ENCODE results near the gene C14orf119.
A peak's percentile ranks its signal among the peaks of the same experiment; 100 is the strongest.

The C14orf119 gene

GRCh38 chr14:23079716-23080115, 15.6 kb upstream of the C14orf119 start:
- no peak for TF ChIP-seq CTCF (conservative IDR thresholded peaks at IDR 0.05; ENCODE audit: low read depth, low read length)
- peak; percentile 37 for DNase-seq (ENCODE audit: low read depth)
- H3K4me3 ChIP-seq (ENCODE audit: low read depth, low read length) = no peak overlapping the region

DNA sequence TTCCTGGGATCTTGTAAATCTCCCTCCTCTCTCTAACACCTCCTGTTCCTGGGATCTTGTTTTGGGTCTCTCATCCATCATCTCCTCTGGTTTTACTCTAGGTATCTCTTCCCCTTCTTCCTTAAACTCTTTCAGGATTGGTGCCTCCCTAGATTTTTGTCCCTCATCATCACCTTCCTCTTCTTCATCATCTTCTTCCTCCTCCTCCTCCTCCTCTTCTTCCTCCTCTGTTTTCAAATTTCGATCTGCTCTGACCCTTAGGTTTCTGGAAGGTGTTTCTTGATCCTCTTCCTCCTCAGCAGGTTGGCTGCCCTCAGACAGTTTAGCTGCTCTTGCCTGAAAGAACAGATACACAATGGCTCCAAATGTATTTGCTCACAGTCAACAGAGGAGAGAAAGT, 14.8 kb upstream of the C14orf119 start:
- no peak for TF ChIP-seq CTCF (conservative IDR thresholded peaks at IDR 0.05; ENCODE audit: low read depth, low read length)
- DNase-seq (ENCODE audit: low read depth) = no peak
- H3K4me3 ChIP-seq (ENCODE audit: low read depth, low read length) = no peak overlapping the region

DNA sequence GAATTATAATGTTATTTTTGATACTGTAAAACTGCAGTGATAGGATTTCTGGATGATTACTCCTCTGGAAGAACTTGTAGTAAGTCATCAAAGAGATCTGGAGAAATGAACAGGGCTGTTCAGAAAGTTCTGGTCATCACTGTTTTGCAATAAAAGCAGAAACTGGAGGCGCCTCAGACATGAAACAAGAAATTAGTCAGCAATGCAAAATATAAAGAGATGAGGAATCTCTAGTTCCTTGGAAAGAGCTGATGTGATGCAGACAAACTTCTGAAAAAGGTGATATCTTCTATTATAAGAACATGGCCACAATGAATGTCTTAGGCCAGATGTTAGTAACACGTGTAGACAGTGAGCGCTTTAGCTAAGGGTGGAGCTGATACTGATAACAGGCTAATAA, 9.8 kb upstream of the C14orf119 start:
- peak; percentile 42 for DNase-seq (ENCODE audit: low read depth)
- no peak overlapping the region for H3K4me3 ChIP-seq (ENCODE audit: low read depth, low read length)
- no peak for TF ChIP-seq CTCF (conservative IDR thresholded peaks at IDR 0.05; ENCODE audit: low read depth, low read length)

GRCh38 chr14:23086565-23086964, 8.7 kb upstream of the C14orf119 start:
- DNase-seq (ENCODE audit: low read depth) = no peak
- H3K4me3 ChIP-seq (ENCODE audit: low read depth, low read length) = no peak overlapping the region
- no peak for TF ChIP-seq CTCF (conservative IDR thresholded peaks at IDR 0.05; ENCODE audit: low read depth, low read length)

GRCh38 chr14:23089498-23090253, 5.6 kb upstream of the C14orf119 start:
- no peak for DNase-seq (ENCODE audit: low read depth)
- no peak for TF ChIP-seq CTCF (conservative IDR thresholded peaks at IDR 0.05; ENCODE audit: low read depth, low read length)
- H3K4me3 ChIP-seq (ENCODE audit: low read depth, low read length) = no peak overlapping the region

- no peak for DNase-seq (ENCODE audit: low read depth)
- TF ChIP-seq CTCF (conservative IDR thresholded peaks at IDR 0.05; ENCODE audit: low read depth, low read length) = no peak
- no peak overlapping the region for H3K4me3 ChIP-seq (ENCODE audit: low read depth, low read length)
Measured at GRCh38 chr14:23090254-23090636, 5.1 kb upstream of the C14orf119 start.
